ENCODE data around the gene TRIM59.

The TRIM59 gene

GRCh38 chr3:160481856-160482255, 32.3 kb upstream of the TRIM59 start:
- TF ChIP-seq REST (IDR thresholded peaks at IDR 0.05; ENCODE audit: insufficient read depth in 1 of 2, low read depth in 2 of 2, low read length in 2 of 2) (no peak), FOXP2 (optimal IDR thresholded peaks at IDR 0.05; ENCODE audit: borderline replicate concordance, extremely low read depth, extremely low read length, insufficient read depth) (no peak), POLR2AphosphoS5 (IDR thresholded peaks at IDR 0.05; ENCODE audit: low read depth, low read length) (no peak), TAF1 (IDR thresholded peaks at IDR 0.05; ENCODE audit: borderline replicate concordance, insufficient read depth, low read length) (no peak), SIN3A (IDR thresholded peaks at IDR 0.05; ENCODE audit: borderline replicate concordance, insufficient read depth, low read length) (no peak)

DNA sequence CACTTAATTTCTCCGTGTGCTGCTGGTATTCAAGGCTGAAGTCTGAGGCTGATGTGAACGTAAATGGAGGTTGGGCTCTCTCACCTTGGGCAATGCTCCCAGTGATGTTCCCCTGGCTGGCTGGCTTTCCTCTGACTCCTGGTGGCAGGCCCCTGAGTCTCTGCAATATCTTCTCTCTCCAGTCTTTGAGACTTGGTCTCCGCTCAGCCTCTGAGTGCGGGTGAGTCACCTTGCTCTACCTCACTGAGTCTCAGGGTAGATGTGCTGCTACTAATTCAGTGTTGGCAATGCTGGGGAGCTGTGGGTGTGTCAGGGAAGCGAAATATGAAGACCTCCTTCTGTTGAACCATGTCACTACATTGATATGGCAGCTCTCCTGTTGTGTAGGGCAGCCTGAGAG, 31.3 kb upstream of the TRIM59 start:
- TF ChIP-seq SIN3A (IDR thresholded peaks at IDR 0.05; ENCODE audit: borderline replicate concordance, insufficient read depth, low read length) (no peak), TAF1 (IDR thresholded peaks at IDR 0.05; ENCODE audit: borderline replicate concordance, insufficient read depth, low read length) (no peak), REST (IDR thresholded peaks at IDR 0.05; ENCODE audit: insufficient read depth in 1 of 2, low read depth in 2 of 2, low read length in 2 of 2) (no peak), POLR2AphosphoS5 (IDR thresholded peaks at IDR 0.05; ENCODE audit: low read depth, low read length) (no peak), FOXP2 (optimal IDR thresholded peaks at IDR 0.05; ENCODE audit: borderline replicate concordance, extremely low read depth, extremely low read length, insufficient read depth) (no peak)

DNA sequence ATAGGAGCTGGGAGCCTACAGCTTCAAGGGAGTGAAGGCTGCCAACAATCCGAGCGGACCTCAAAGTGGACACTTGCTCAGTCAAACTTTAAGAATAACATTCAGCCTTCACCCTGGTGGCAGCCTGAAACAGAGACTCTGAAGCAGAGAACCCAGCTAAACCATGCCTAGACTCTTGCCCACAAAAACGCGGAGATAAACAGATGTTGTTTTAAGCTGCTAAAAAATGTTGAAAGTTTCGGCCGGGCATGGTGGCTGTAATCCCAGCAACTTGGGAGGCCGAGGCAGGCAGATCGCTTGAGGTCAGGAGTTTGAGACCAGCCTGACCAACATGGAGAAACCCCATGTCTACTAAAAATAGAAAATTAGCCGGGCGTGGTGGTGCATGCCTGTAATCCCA, 29.8 kb upstream of the TRIM59 start:
- TF ChIP-seq POLR2AphosphoS5 (IDR thresholded peaks at IDR 0.05; ENCODE audit: low read depth, low read length) (no peak), FOXP2 (optimal IDR thresholded peaks at IDR 0.05; ENCODE audit: borderline replicate concordance, extremely low read depth, extremely low read length, insufficient read depth) (no peak), SIN3A (IDR thresholded peaks at IDR 0.05; ENCODE audit: borderline replicate concordance, insufficient read depth, low read length) (no peak), REST (IDR thresholded peaks at IDR 0.05; ENCODE audit: insufficient read depth in 1 of 2, low read depth in 2 of 2, low read length in 2 of 2) (no peak)

DNA sequence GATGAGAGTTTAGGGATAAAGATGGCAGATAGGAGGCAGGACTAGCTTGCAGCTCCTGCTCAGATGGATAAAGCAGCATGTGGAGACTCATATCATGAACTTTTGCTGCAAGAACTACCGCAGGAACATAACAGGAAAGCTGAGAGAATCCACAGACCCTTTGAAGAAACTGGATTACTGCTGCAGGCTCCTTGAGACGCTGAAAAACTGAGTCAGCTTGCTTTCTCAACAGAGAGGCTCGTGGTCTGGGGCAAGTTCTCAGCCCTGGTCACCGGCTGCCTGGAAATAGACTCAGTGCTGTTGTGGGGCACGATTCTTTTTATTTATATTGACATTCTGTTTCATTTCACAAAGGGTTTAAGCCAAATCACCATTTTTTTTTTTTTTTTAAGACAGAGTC, 28.8 kb upstream of the TRIM59 start:
- TF ChIP-seq FOXP2 (optimal IDR thresholded peaks at IDR 0.05; ENCODE audit: borderline replicate concordance, extremely low read depth, extremely low read length, insufficient read depth) (no peak), POLR2AphosphoS5 (IDR thresholded peaks at IDR 0.05; ENCODE audit: low read depth, low read length) (no peak), TAF1 (IDR thresholded peaks at IDR 0.05; ENCODE audit: borderline replicate concordance, insufficient read depth, low read length) (no peak), REST (IDR thresholded peaks at IDR 0.05; ENCODE audit: insufficient read depth in 1 of 2, low read depth in 2 of 2, low read length in 2 of 2) (no peak), SIN3A (IDR thresholded peaks at IDR 0.05; ENCODE audit: borderline replicate concordance, insufficient read depth, low read length) (no peak)

- TF ChIP-seq POLR2AphosphoS5 (IDR thresholded peaks at IDR 0.05; ENCODE audit: low read depth, low read length) (no peak), REST (IDR thresholded peaks at IDR 0.05; ENCODE audit: insufficient read depth in 1 of 2, low read depth in 2 of 2, low read length in 2 of 2) (no peak), SIN3A (IDR thresholded peaks at IDR 0.05; ENCODE audit: borderline replicate concordance, insufficient read depth, low read length) (no peak)
Measured at GRCh38 chr3:160477750-160478149, 28.2 kb upstream of the TRIM59 start.

Data from PFSK-1 (cell line).